Mesendoderm (in vitro differentiated cells): ENCODE data around the gene VSX1.

Experiments
- DNase-seq: peaks from one replicate; pipeline ENCODE4 v3.0.0; 2013
- H2AK5ac ChIP-seq: 2 replicates; pipeline ENCODE4 v1.6.1; 2013; ENCODE audit warnings: low read length, inconsistent platforms
- H2BK120ac ChIP-seq: 2 replicates; pipeline ENCODE4 v1.6.1; 2013; ENCODE audit warnings: low read depth, mild to moderate bottlenecking, low read length, moderate library complexity, mixed read lengths
- H2BK15ac ChIP-seq: replicated peaks from 2 replicates; pipeline ENCODE4 v1.6.1; 2013; ENCODE audit warnings: low read depth, mild to moderate bottlenecking, moderate library complexity
- H2BK5ac ChIP-seq: 2 replicates; pipeline ENCODE4 v1.6.1; 2013; ENCODE audit warnings: low read length, inconsistent platforms
- H3K18ac ChIP-seq: 2 replicates; pipeline ENCODE4 v1.6.1; 2013; ENCODE audit warnings: mild to moderate bottlenecking, low read length, mixed read lengths
- H3K23ac ChIP-seq: one replicate; pipeline ENCODE4 v1.6.1; 2013; ENCODE audit warnings: low read length
- H3K27ac ChIP-seq: 2 replicates; pipeline ENCODE4 v1.5.1; 2013; ENCODE audit warnings: low read depth, mild to moderate bottlenecking, inconsistent platforms, low read length, moderate library complexity
- H3K27me3 ChIP-seq: 2 replicates; pipeline ENCODE4 v1.6.1; 2013; ENCODE audit warnings: low read length, control low read depth, mild to moderate bottlenecking, inconsistent platforms; ENCODE audit not compliant: insufficient read depth, poor library complexity
- H3K36me3 ChIP-seq: 2 replicates; pipeline ENCODE4 v1.6.1; 2013; ENCODE audit warnings: low read length, inconsistent platforms; ENCODE audit not compliant: control insufficient read depth, insufficient read depth
- H3K4ac ChIP-seq: one replicate; pipeline ENCODE4 v1.6.1; 2013; ENCODE audit warnings: low read depth, mild to moderate bottlenecking, low read length, moderate library complexity
- H3K4me1 ChIP-seq: 2 replicates; pipeline ENCODE4 v1.6.1; 2013; ENCODE audit warnings: low read depth, low read length, inconsistent platforms; ENCODE audit not compliant: control insufficient read depth
- H3K4me2 ChIP-seq: 2 replicates; pipeline ENCODE4 v1.6.1; 2013; ENCODE audit warnings: low read length
- H3K4me3 ChIP-seq: 2 replicates; pipeline ENCODE4 v1.5.1; 2013; ENCODE audit warnings: mild to moderate bottlenecking, low read length
- H3K56ac ChIP-seq: one replicate; pipeline ENCODE4 v1.6.1; 2013; ENCODE audit warnings: low read length
- H3K79me1 ChIP-seq: 2 replicates; pipeline ENCODE4 v1.6.1; 2013; ENCODE audit warnings: low read length, inconsistent platforms
- H3K79me2 ChIP-seq: 2 replicates; pipeline ENCODE4 v1.6.1; 2013; ENCODE audit warnings: mild to moderate bottlenecking, low read length; ENCODE audit not compliant: control insufficient read depth, insufficient read depth
- H3K9ac ChIP-seq: 2 replicates; pipeline ENCODE4 v1.6.1; 2013; ENCODE audit warnings: low read length, inconsistent platforms
- H4K5ac ChIP-seq: one replicate; pipeline ENCODE4 v1.6.1; 2013; ENCODE audit warnings: low read length
- H4K8ac ChIP-seq: one replicate; pipeline ENCODE4 v1.6.1; 2013; ENCODE audit warnings: low read depth, mild to moderate bottlenecking, control low read depth, low read length, moderate library complexity
- WGBS: extraction: QIAGEN DNeasy Blood & Tissue Kit; methylation state at CpG from one replicate; pipeline ENCODE4 v1.1.7; 2013; ENCODE audit warnings: low lambda C conversion rate, missing lambda C conversion rate; ENCODE audit not compliant: insufficient coverage; ENCODE audit errors: extremely low coverage; 5-methylcytosine and 5-hydroxymethylcytosine counted together

The VSX1 gene

DNA sequence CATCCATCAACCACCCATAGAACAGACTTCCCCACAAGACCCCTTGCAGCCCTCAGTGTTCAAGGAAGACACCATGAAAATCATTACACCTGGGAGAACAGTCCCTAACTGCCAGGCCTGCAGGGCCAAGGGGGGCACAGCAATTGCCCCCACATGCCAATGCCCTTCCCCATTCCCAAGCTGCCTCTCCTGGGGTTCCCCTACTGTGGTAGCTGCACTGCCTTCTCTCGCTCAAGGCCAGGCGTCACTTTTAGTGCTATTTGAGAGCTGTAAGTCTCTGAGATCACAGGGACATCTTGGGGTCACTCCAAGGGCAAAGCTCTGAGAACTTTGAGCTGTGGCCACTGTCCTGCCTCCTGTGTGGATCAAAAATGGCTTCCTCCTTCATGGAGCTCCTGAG, 18.0 kb downstream of the VSX1 start:
- H3K18ac ChIP-seq: no peak overlapping the region
- H3K4me2 ChIP-seq: no peak overlapping the region
- DNase-seq: no peak
- H2BK120ac ChIP-seq: no peak overlapping the region
- peaks cover 11% of the 10 kb centered on the region for H3K27me3 ChIP-seq
- no peak overlapping the region for H2BK5ac ChIP-seq
- H3K79me2 ChIP-seq: no peaks in the 10 kb centered on the region
- no peak overlapping the region for H3K27ac ChIP-seq
- no peak overlapping the region for H3K4me3 ChIP-seq
- H3K79me1 ChIP-seq: no peaks in the 10 kb centered on the region
- H3K36me3 ChIP-seq: no peaks in the 10 kb centered on the region
- no peak overlapping the region for H3K56ac ChIP-seq
- H3K9ac ChIP-seq: no peak overlapping the region
- no peaks in the 10 kb centered on the region for H3K4me1 ChIP-seq
- no CpG with 5 or more reads among the region's 2 CpGs for WGBS
- no peak overlapping the region for H2BK15ac ChIP-seq
- H3K4ac ChIP-seq: no peak overlapping the region
- no peak overlapping the region for H3K23ac ChIP-seq
- no peak overlapping the region for H4K5ac ChIP-seq
- H4K8ac ChIP-seq: no peak overlapping the region
- no peak overlapping the region for H2AK5ac ChIP-seq

DNA sequence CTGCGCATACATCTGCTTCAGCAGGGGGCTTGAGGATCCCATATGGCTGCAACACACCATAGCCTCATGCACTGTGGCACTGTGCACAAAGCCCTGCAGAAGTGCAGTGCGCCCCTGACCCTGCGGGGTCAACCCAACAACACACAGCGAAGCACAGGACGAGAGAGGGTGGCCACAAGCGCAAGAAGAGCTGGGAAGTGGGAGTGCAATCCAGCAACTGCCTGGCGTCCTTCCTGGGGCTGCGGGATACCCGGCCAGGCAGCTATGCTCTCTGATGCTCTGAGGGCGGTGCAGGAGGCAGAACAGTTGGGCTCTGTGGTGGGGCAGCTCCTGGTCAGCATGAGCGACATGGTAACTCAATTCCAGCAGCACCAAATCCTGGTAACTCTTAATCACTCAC, 18.4 kb downstream of the VSX1 start:
- Histone ChIP-seq H3K27ac (no peak overlapping the region), H3K79me2 (no peaks in the 10 kb centered on the region), H3K56ac (no peak overlapping the region), H2BK15ac (no peak overlapping the region), H3K27me3 (peaks cover 15% of the 10 kb centered on the region), H4K8ac (no peak overlapping the region), H3K18ac (no peak overlapping the region), H3K4ac (no peak overlapping the region), H3K4me1 (no peaks in the 10 kb centered on the region), H4K5ac (no peak overlapping the region), H3K23ac (no peak overlapping the region), H3K79me1 (no peaks in the 10 kb centered on the region), H3K9ac (no peak overlapping the region), H3K4me2 (no peak overlapping the region), H3K4me3 (no peak overlapping the region), H2BK5ac (no peak overlapping the region), H3K36me3 (no peaks in the 10 kb centered on the region), H2AK5ac (no peak overlapping the region), H2BK120ac (no peak overlapping the region)
- WGBS: no CpG with 5 or more reads among the region's 11 CpGs
- no peak for DNase-seq

DNA sequence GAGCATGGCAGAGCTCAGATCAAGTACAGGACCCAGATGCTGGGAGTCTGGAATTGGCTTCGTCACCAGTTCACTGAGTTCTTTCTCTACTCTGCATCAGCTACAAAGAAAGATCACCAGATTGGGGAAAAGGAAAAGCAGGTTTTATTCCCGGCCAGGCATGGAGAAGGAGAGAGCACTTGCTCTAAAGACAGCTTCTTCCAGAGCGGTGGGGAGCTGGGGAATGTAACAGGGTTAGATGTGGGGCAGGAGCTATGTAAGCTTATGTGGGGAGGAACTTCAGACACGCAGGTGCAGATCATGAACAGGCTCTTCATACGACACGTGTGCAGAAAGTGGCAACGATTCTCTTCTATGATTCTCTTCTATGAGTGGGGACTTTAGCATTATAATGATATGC, 19.1 kb downstream of the VSX1 start:
- Histone ChIP-seq H3K79me2 (no peaks in the 10 kb centered on the region), H3K9ac (no peak overlapping the region), H3K56ac (no peak overlapping the region), H3K27ac (no peak overlapping the region), H4K5ac (no peak overlapping the region), H3K36me3 (no peaks in the 10 kb centered on the region), H3K18ac (no peak overlapping the region), H4K8ac (no peak overlapping the region), H3K4me2 (no peak overlapping the region), H2BK5ac (no peak overlapping the region), H3K4me3 (no peak overlapping the region), H2AK5ac (no peak overlapping the region), H3K4me1 (no peaks in the 10 kb centered on the region), H3K27me3 (peaks cover 21% of the 10 kb centered on the region), H2BK120ac (no peak overlapping the region), H2BK15ac (no peak overlapping the region), H3K79me1 (no peaks in the 10 kb centered on the region), H3K4ac (no peak overlapping the region), H3K23ac (no peak overlapping the region)
- WGBS: no CpG with 5 or more reads among the region's 7 CpGs
- no peak for DNase-seq

DNA sequence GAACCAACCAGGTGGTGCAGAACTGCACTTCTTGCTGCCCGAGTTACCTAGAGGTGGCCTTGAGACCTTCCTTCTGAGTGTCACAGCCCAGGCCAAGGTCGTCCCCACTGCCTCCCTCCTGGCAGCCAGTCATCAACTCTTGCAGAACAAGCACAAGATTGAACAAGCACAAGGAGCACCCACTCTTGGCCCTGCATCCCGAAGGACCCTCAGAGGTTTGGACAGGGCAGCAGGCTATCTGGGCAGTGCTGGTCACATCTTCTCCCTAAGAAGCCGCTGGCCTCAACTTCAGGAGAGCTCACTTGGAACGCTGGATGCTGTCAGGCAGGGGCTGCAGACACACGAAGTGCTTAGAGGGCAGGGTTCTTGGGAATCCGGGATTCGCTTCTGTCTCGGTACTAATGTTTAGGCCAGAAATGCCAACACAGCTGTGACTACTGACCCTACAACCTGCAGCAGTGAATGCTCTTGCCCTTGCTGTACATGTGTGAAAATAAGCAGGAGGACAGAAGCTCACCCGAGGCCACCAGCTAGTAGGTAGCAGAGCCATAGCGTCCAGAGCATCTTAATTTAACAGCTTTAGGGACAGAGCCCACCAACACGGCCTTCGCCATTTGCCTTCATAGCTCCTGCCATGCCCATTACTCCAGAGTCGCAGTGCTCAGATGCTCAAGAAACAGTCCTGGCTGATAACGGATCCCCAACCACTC, 20.0 kb downstream of the VSX1 start:
- H2BK15ac ChIP-seq: no peak overlapping the region
- no peak overlapping the region for H2BK120ac ChIP-seq
- no peak overlapping the region for H2AK5ac ChIP-seq
- no peaks in the 10 kb centered on the region for H3K79me1 ChIP-seq
- no peak for DNase-seq
- H3K27ac ChIP-seq: no peak overlapping the region
- H4K5ac ChIP-seq: no peak overlapping the region
- H3K79me2 ChIP-seq: no peaks in the 10 kb centered on the region
- H3K4me3 ChIP-seq: no peak overlapping the region
- H3K4ac ChIP-seq: no peak overlapping the region
- H3K4me1 ChIP-seq: no peaks in the 10 kb centered on the region
- H3K4me2 ChIP-seq: no peak overlapping the region
- H3K9ac ChIP-seq: no peak overlapping the region
- no CpG with 5 or more reads among the region's 15 CpGs for WGBS
- no peak overlapping the region for H3K23ac ChIP-seq
- peaks cover 29% of the 10 kb centered on the region for H3K27me3 ChIP-seq
- no peaks in the 10 kb centered on the region for H3K36me3 ChIP-seq
- no peak overlapping the region for H3K56ac ChIP-seq
- no peak overlapping the region for H2BK5ac ChIP-seq
- no peak overlapping the region for H3K18ac ChIP-seq
- H4K8ac ChIP-seq: no peak overlapping the region

DNA sequence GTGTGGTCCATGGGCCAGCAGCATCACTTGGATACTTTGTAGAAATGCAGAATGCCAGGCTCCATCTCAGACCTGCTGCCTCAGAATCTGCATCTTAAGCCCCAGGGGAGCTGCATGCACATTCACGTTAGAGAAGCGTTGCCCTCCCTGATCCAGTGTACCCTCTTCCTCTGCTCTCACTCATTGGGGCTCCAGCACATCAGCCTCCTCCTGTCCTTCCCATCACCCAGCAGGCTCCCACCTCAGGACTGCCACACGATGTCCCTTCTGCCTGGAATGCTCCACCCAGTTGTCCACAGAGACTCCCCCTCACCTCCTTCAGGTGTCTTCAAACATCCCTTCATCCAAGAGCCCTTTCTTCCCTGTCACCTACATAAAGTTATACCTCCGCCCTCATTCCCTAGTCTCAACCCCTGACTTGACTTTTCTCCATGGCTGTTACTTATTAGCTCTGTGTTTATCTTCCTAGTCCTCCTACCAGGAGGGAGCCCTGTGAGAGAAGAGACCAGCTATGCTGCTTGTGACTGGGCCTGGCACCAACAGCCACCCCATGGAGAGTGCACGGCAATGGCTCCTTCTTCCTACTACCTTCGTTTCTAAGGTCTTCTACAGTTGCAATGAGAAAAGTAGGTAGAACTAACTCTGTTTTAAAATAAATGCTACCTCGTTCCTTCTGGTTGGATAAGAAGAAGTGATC, 20.7 kb downstream of the VSX1 start:
- Histone ChIP-seq H3K18ac (no peak overlapping the region), H2BK120ac (no peak overlapping the region), H3K79me1 (no peaks in the 10 kb centered on the region), H3K23ac (no peak overlapping the region), H3K36me3 (no peaks in the 10 kb centered on the region), H3K9ac (no peak overlapping the region), H3K4me1 (no peaks in the 10 kb centered on the region), H3K27me3 (peaks cover 35% of the 10 kb centered on the region), H3K27ac (no peak overlapping the region), H3K4ac (no peak overlapping the region), H4K5ac (no peak overlapping the region), H2BK5ac (no peak overlapping the region), H3K4me3 (no peak overlapping the region), H2BK15ac (no peak overlapping the region), H3K79me2 (no peaks in the 10 kb centered on the region), H3K56ac (no peak overlapping the region), H3K4me2 (no peak overlapping the region), H4K8ac (no peak overlapping the region), H2AK5ac (no peak overlapping the region)
- no peak for DNase-seq
- no CpG with 5 or more reads among the region's 7 CpGs for WGBS
